CD4-positive, alpha-beta T cell treated with Interleukin-4 for 1 hour (primary cell): Measurements from ENCODE around the gene MTHFD1.

Experiments used
- DNase-seq, 2 donors: peaks; one replicate each; pipeline ENCODE4 v3.0.0-alpha.2; 2020 to 2022

Gene MTHFD1

GRCh38 chr14:64496764-64497163, 108.6 kb downstream of the MTHFD1 start:
- DNase-seq: peak in 1 of 2 donors; percentile 24

GRCh38 chr14:64500088-64500487, 111.9 kb downstream of the MTHFD1 start:
- DNase-seq: no peak

DNA sequence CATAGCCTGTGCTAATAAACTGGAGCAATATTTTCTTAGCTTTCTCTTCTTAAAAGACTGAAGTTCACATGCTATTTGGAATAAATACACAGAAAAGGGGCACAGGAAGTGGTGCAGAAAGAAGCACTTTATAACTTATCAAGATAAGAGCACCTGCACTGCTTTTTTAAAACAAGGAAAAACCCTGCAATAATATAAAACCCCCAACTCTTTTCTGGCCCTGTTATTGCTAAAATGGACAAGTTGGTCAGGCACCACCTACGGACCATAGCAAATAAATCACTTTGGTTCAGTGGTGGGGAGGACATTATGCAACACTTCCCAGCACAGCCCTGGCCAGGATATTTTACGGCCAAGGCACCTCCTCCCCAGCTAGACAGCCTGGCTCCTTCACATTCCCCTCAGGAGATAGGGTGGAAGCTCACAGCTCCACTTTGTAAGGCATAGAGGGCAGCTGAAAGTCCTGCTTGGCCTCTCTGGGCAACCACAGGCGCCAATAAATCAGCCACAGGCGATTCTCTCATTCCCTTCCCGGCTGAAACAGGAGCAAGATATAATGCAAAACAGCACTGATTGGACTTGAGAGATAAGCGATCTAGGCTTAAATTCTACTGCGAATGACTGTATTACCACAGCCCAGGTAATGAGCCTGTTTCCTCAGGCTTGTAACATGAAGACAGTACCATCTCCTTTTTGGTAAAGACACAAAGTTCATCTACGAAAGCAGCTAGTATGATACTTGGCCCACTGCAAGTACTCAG, 113.4 kb downstream of the MTHFD1 start:
- peak in 1 of 2 donors; percentile 63 for DNase-seq

GRCh38 chr14:64502456-64502855, 114.3 kb downstream of the MTHFD1 start:
- DNase-seq: peak; percentile 31 to 52

DNA sequence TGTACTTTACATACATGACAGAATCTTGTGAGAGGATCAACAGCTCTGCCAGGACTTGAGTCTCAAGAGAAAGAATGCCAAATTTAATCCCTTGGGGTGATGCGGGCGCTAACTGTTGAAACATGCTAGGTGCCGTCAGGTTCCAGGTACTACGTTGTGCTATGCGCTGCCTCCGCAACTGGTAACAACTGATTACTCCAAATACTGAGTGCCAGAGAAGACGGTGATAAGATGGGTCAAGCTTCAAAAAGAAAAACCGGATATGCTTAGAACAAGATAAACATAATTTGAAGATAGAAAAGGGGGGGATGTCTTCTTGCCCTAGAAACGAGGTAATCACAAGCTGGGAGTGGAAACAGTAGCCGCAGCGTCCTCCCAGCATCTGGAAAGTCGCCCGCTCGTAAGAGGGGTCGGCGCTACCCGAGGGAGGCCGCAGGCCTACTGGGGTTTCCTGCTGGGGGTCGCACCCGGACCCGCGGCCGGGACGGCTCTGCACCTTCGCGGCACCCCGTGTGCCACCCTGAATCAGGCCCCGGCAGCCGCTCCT, 114.8 kb downstream of the MTHFD1 start:
- DNase-seq: peak; percentile 30 to 61

DNA sequence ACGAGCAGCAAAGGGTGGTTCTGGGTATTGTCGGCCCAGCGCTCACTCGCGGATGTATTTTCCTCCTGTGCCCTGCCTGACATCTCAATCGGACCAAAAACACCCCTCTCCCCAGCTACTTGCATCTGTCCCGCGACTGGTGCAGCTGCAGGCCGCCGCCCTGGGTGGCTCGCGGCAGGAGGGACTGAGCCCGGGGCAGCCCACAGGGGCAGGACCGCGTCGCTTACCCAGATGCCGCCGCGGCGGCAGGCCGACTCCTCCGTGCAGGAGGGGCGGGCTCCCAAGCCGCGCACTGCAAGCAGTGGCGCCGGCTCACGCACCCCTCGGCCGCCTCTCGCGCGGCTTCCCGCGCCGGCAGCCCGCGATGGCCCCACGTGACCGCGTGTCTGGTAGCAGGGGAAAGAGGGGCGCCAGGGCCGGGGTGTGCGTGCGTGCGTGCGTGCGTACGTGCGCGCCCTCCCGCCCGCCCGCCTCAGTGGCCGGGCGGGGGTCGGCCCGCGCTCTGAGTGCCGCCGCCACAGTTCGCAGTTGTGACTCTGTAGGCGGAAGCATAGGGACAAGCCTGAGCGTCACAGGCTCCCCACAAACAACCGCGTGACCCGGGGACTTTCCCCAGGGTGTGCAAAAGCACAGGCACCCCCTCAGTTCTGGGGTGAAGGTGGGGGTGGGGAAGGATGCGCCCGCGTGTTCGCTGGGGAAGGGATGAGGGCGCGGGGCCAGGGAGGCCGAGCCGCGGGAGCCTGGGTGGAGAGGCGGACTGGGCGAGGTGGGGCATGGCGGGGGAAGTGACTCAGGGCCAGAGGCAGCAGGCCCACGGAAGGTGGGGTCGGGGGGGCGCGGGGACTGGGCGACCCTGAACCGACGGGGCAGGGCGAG, 115.5 kb downstream of the MTHFD1 start, which contains the start of gene ZBTB25:
Gene ZBTB25 (minus strand): TSS at position 405 of the 876 bp plus-strand sequence. CDS start 13,305 bp downstream, outside the sequence.
- DNase-seq: peak; percentile 98

DNA sequence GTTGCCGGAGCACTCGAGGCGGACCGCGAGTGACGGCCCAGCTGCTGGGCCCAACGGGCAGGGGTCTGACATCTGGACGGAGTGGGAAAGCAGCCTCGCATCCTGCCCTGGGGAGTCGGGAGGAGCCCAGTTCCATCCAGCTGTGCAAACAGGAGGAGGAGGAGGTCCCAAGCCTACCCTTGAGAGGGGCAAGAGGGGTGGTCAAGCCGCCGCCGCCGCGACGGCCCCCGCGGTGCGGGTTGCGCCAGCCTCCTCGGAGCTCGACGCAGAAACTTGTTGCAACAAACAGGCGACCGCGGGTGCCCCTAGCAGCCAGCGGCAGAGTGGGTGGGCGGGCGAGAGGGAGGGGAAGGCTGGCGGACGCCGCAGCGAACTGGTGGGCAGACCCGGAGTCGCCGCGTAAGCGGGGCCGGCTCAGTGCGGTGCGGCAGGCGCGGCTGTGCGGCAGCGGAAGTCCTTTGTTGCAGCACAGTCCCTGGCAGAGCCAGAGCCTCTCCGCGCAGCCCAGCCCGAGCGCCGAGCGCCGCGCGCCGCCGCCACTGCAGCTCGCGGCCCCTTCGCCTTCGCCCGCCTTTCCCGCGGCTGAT, 116.2 kb downstream of the MTHFD1 start, which contains the start of gene ZBTB1:
Gene ZBTB1 (plus strand): TSS at position 461 of the 587 bp plus-strand sequence. CDS start 16,735 bp downstream, outside the sequence.
- DNase-seq: peak; percentile 87 to 89

DNA sequence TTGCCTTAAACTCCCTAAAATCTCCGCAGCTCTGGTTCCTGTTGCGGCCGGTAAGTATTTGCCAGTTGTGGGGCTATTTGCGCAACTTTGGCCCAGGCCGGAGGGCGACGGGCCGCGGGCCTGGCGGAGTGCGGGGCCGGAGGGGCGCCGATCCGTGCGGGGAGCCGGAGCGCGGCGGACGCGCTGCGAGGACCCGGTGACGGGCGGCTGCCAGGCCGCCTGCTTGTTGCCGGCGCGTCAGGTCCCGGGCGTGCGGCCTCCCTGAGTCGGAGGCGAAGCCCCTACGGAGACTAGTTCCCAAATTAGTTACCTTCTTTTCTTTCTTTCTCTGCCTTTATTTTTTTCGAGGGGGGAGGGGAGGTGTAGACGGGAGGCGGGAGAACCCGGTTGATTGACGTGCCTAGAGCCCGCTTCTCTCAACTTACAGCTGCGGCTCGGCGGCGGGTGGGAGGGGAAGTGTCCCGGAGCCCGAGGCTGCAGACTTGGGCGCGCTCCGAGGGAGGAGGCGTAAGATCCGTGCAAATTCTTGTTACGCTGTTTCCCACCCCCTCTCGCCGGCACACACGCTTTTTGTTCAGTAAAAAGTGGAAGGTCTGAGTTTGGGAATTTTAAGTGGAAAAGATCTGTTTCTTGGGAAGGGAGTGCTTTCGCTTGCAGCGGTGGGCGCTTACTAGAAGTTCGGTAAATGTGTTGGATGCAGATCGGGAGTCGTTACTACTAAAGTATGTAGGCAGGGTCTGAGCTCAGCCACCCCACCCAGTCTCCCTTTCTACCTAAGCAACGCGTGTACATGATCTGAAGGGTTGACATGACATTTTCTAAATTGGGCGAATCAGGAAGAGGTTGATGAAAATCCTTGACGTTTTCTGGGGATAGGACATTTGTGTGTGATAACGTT, 117.0 kb downstream of the MTHFD1 start:
- DNase-seq: peak; percentile 87 to 89

- no peak for DNase-seq
Observed at GRCh38 chr14:64506721-64507120, 118.6 kb downstream of the MTHFD1 start.

DNA sequence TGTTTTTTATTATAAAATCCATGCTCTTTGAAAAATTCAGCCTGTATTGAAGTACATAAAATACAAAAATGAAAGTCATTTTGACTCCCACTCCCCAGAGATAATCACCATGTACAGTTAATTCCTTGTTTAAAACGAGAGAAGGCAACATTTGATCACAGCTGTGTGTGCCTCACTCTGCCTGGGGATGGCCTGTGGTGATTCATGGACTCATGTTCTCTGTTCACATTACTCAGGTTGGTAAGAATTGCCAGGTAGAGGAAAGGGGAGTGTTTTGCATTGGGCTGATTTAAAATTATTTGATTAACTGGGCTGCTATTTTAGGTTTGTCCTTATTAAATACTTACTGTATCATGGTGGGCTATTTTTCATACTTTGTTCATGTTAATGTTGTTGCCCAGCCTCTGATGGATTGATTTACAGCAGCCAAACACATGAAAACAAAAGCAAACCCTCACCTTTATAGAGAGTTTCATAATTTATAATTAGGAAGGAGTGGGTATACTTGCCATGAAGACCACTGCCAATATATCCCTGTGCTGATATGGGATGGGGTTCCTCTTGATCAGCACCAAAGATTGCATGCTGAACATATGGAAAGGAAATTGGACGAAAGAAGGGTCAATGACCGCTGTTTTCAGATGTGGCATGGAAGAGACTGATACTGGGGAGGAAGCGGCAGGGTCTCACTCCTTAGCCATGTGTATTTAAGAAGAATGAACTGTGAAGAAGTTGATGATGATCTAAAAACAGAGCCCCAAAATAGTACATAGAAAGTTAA, 119.4 kb downstream of the MTHFD1 start:
- peak in 1 of 2 donors; percentile 27 for DNase-seq

DNA sequence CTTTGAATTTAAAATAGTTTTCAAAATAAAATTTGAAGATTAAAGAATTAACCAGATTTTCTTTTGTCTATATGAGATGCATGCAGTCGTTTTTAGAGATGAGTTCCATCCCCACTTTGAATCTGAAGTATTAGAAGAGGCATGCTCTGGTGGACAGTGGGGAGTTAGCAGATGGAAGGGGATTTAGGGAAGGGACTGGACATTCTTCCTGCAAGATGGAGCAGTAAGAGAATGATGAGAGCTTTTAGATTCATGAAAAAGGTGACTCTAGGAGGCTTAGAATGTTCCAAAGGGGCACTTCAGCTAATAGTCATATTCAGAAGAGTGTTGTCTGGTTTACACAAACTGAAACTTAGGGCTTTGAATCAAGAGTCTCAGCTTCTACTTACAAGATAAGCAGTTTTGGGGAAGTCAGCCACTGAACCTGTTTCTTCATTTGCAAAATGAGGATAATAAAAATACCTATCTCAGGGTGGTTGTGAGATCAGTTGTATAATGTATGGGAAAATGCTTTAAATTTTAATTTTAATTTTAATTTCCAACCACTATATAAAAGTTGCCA, 120.1 kb downstream of the MTHFD1 start:
- peak in 1 of 2 donors; percentile 19 for DNase-seq

DNA sequence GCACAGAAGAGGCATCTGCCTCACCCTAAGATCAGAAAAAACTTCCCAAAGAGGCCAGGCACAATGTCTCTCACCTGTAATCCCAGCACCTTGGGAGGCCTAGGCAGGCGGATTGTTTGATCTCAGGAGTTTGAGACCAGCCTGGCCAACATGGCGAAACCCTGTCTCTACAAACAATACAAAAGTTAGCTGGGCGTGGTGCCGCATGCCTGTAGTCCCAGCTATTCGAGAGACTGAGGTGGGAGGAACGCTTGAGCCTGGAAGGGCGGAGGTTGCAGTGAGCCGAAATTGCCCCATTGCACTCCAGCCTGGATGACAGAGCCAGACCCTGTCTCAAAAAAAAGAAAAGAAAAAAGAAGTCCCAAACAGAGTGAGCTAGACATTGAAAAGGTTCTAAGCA, 120.9 kb downstream of the MTHFD1 start:
- DNase-seq: no peak
